Heart right ventricle (tissue), 16 donors: ENCODE data around the gene TSPAN17. TPM values are rescaled to one million over a fixed set of nuclear protein-coding genes. Genes with fewer than 3 reads are reported as not detected.
A peak's percentile ranks its signal among the peaks of the same experiment; 100 is the strongest.
"Not testable (repeated sequence)": the region's sequence is repeated elsewhere in the genome, so short reads cannot be mapped to it uniquely, and the experiment has no call there.

Source experiments
- ATAC-seq, 8 donors: fragments of 200-7000 bp; cut with Tn5 transposase; one replicate each; pipeline ENCODE4 v1.9.1; 2020; ENCODE audit warnings: mild to moderate bottlenecking in 8 of 8, moderate library complexity in 8 of 8, moderate number of reproducible peaks in 1 of 8
- DNase-seq, 2 donors: peaks; one replicate each; pipeline ENCODE4 v3.0.0-alpha.2; 2020
- H3K27ac ChIP-seq, 10 donors: fragments of 200-600 bp; sonication (generic) in 2 of 10; one replicate each; pipeline versions ENCODE4 v1.5.0 to v1.8.0; 2020 to 2022; ENCODE audit warnings: mild to moderate bottlenecking in 3 of 10
- H3K27me3 ChIP-seq, 7 donors: fragments of 200-600 bp; one replicate each; pipeline ENCODE4 v1.8.0; 2021 to 2022; ENCODE audit warnings: mild to moderate bottlenecking in 2 of 7
- H3K36me3 ChIP-seq, 9 donors: fragments of 200-600 bp; sonication (generic) in 1 of 9; one replicate each; pipeline versions ENCODE4 v1.5.0 to v1.8.0; 2020 to 2022; ENCODE audit warnings: mild to moderate bottlenecking in 2 of 9
- H3K4me1 ChIP-seq, 9 donors: fragments of 200-600 bp; sonication (generic) in 1 of 9; one replicate each; pipeline versions ENCODE4 v1.5.0 to v1.8.0; 2020 to 2022; ENCODE audit warnings: mild to moderate bottlenecking in 4 of 9
- H3K4me3 ChIP-seq, 10 donors: fragments of 200-600 bp; sonication (generic) in 2 of 10; one replicate each; pipeline versions ENCODE4 v1.5.0 to v1.8.0; 2020 to 2022; ENCODE audit warnings: mild to moderate bottlenecking in 7 of 10, moderate library complexity in 2 of 10
- H3K9me3 ChIP-seq, 11 donors: fragments of 200-600 bp in 10 of 11; sonication (generic) in 2 of 11; one replicate each; pipeline versions ENCODE4 v1.5.0 to v1.8.0; 2013 to 2022; ENCODE audit warnings: mild to moderate bottlenecking in 2 of 11, control low read depth in 1 of 11, moderate library complexity in 1 of 11
- WGBS, 2 donors: extraction: QIAGEN DNeasy Blood & Tissue Kit; methylation state at CpG; one replicate each; pipeline ENCODE4 v1.1.7; 2013; ENCODE audit warnings: inconsistent platforms in 1 of 2; 5-methylcytosine and 5-hydroxymethylcytosine counted together
- intact Hi-C, 10 donors: fragments of 100-400 bp; cut with DNase I; formaldehyde crosslinking; loops; one replicate each; pipeline versions ENCODE4 v1.11.1 to v1.14.2; 2022
- polyA plus RNA-seq, 2 donors: library from polyadenylated mRNA; stranded (reverse); fragments of 200-250 nt; gene quantifications; one replicate each; pipeline ENCODE4 v1.2.3, GENCODE V29; 2013
- total RNA-seq, 10 donors: library from RNA; stranded (reverse); fragmentation: NEBNext Ultra II Directional in 3 of 10; extraction: Animal tissue kit (Norgen Biotek cat#: 25700) in 3 of 10; gene quantifications; one replicate each; pipeline versions ENCODE4 v1.2.1 to v1.2.4, GENCODE V29; 2021 to 2023
- TF ChIP-seq, protein P1 (sequence below), 9 donors: fragments of 200-600 bp; sonication (generic) in 2 of 9; IDR thresholded peaks; one replicate each; pipeline versions ENCODE4 v1.5.0 to v1.8.0; 2021 to 2022; ENCODE audit warnings: antibody characterized with exemption in 9 of 9, mild to moderate bottlenecking in 5 of 9, moderate library complexity in 1 of 9
- donor health status: Arrhythmogenic right ventricular cardiomyopathy.
- donor health status: ischemic (EF 13 %, LVEDD 7.1; RV severe dilation, severe dysfunction).
- donor health status: healthy with polysubstance abuse.
- donor health status: DM: no; HTN: yes; CAD: no.
- donor health status: DM: no; HTN: no; CAD: no.
- donor health status: ischemic (EF 25% LVEDD 6.9; RV normal size, moderate dysfunction).
- donor health status: ischemic (EF 25% LVEDD 5.7; RV mildly dilated, moderate dysfunction).
- donor health status: healthy.
- donor health status: DM: yes; HTN: yes; CAD: no.
- donor health status: Ischemic cardiomyopathy.
- donor health status: ischemic (EF 35%, LVEDD 5.7; RV mildly dilated, moderate dysfunction).
- donor health status: nonischemic (EF 11% LVEDD 7.7; RV severe dilation, severe dysfunction).
- donor health status: DM: yes; HTN: yes; CAD: no.
- donor health status: PGD.
- donor health status: ischemic (EF 29% LVEDD 5.4; RV normal size, mild dysfunction).
- donor health status: nonischemic (EF 23%, LVEDD 6.1; RV moderate dilation, normal function).

The TSPAN17 gene
- total and polyA plus RNA-seq, 12 donors = 13.2 to 48.3 (median 27.3) TPM

GRCh38 chr5:176697267-176697933, 50.1 kb downstream of the TSPAN17 start:
- Histone ChIP-seq H3K27me3 (peaks cover 0 to 98% (median 85%) of the 10 kb centered on the region in 7 donors), H3K4me1 (peaks cover 0 to 18% (median 6%) of the 10 kb centered on the region in 9 donors), H3K27ac (no peak overlapping the region), H3K36me3 (no peaks in the 10 kb centered on the region), H3K9me3 (no peaks in the 10 kb centered on the region), H3K4me3 (no peak overlapping the region)
- 59% methylated on average over 10 of the region's 10 CpGs for WGBS, 2 donors
- ATAC-seq (no peak), DNase-seq (no peak)
- TF ChIP-seq, protein P1, sequence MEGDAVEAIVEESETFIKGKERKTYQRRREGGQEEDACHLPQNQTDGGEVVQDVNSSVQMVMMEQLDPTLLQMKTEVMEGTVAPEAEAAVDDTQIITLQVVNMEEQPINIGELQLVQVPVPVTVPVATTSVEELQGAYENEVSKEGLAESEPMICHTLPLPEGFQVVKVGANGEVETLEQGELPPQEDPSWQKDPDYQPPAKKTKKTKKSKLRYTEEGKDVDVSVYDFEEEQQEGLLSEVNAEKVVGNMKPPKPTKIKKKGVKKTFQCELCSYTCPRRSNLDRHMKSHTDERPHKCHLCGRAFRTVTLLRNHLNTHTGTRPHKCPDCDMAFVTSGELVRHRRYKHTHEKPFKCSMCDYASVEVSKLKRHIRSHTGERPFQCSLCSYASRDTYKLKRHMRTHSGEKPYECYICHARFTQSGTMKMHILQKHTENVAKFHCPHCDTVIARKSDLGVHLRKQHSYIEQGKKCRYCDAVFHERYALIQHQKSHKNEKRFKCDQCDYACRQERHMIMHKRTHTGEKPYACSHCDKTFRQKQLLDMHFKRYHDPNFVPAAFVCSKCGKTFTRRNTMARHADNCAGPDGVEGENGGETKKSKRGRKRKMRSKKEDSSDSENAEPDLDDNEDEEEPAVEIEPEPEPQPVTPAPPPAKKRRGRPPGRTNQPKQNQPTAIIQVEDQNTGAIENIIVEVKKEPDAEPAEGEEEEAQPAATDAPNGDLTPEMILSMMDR (IDR thresholded peaks at IDR 0.05) = no peak
- intact Hi-C loops = no loop called here

DNA sequence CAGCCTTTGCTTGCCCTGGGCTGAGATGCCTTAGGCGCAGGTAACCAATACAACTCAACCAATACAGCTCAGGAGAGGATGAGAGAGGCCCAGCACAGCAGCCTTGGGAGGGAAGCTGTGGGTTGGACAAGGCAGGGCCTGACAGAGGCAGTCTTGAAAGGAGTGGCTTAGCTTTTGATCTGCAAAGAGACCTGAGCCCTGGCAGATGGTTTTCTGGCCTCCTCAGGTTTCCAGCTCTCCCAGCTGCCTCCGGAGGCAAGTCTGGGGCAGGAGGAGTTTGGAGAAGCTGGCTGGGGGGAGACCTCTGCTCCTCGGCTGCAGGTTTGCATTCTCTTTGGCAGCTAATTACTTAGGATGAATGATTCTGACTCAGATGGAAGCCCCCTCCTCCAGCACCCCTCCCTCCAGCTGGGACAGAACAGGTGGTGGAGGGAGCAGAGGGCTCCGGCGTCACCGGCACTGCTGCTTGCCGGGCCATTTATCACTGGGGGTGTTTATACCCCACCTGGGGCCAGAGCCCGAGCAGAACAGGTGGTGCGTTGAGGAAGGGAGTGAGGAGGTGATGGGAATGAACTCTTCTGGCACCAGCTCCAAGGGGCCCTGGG, 50.8 kb downstream of the TSPAN17 start:
- intact Hi-C loops = no loop called here
- 23 to 25% methylated on average over 9 of the region's 9 CpGs for WGBS, 2 donors
- Histone ChIP-seq H3K4me3 (no peak overlapping the region), H3K27me3 (peaks cover 0 to 98% (median 81%) of the 10 kb centered on the region in 7 donors), H3K36me3 (no peaks in the 10 kb centered on the region), H3K27ac (no peak overlapping the region), H3K4me1 (peaks cover 0 to 15% (median 5%) of the 10 kb centered on the region in 9 donors), H3K9me3 (no peaks in the 10 kb centered on the region)
- TF ChIP-seq, protein P1 (IDR thresholded peaks at IDR 0.05) = no peak
- ATAC-seq (no peak), DNase-seq (no peak)

GRCh38 chr5:176699446-176699845, 52.2 kb downstream of the TSPAN17 start:
- intact Hi-C loops, H3K36me3 ChIP-seq, DNase-seq, H3K4me1 ChIP-seq, H3K4me3 ChIP-seq, ATAC-seq, H3K9me3 ChIP-seq, H3K27ac ChIP-seq: not testable (repeated sequence)
- peaks cover 0 to 98% (median 73%) of the 10 kb centered on the region in 7 donors for H3K27me3 ChIP-seq
- WGBS, 2 donors = 90 to 91% methylated on average over 5 of the region's 5 CpGs

DNA sequence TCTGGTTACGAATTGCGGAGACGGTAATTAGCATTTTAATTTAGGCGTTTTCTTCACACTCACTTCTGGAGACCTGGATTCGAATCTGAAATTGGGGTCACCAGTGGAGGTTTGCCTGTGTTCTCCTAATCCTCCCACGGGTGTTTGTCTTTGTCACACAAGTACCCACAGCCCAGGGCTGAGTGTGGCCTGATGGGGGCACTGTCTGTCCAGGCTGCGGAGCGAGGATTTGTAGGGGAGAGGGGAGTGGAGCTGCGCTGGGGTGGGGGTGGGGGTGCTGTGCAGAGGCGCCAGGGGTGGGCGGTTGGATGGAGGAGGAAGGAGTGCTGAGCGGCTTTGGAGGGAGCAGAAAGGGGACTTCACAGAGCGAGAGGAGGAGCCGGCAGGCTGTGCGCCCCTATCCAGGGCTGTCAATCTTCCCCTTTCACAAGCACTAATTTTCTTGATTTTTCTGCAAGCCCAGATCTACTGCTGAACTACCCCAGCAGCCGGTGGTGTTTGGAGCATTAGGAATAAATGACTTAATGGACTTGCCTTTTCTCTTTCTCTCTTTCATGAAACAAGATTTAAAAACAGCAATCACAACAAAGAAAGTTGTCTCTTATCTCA, 53.1 kb downstream of the TSPAN17 start:
- intact Hi-C loops = no loop called here
- Histone ChIP-seq H3K4me1 (no peaks in the 10 kb centered on the region), H3K36me3 (no peaks in the 10 kb centered on the region), H3K27ac (no peak overlapping the region), H3K4me3 (no peak overlapping the region), H3K9me3 (no peaks in the 10 kb centered on the region), H3K27me3 (peaks cover 0 to 98% (median 78%) of the 10 kb centered on the region in 7 donors)
- 16 to 25% methylated on average over 16 of the region's 16 CpGs for WGBS, 2 donors
- no peak for DNase-seq
- ATAC-seq = peak in 1 of 8 donors; percentile 43
- TF ChIP-seq, protein P1 (IDR thresholded peaks at IDR 0.05) = peak in 7 of 9 donors; percentile 16 to 43 (median 23)
